Cardiac muscle cell (in vitro differentiated cells and primary cell): Measurements from ENCODE around the gene MRPL14. TPM values are rescaled to one million over a fixed set of nuclear protein-coding genes. Genes with fewer than 3 reads are reported as not detected.

ENCODE experiments used
- DNase-seq, 2 donors: peaks; one replicate each; pipeline versions ENCODE4 v3.0.0 to v3.0.0-alpha.2; 2010 to 2017; ENCODE audit warnings: low read depth in 1 of 2, low spot score in 1 of 2
- H3K27ac ChIP-seq: fragments of 200-600 bp; sonication (generic); 2 replicates; pipeline ENCODE4 v1.5.1; 2016
- H3K27me3 ChIP-seq: fragments of 200-600 bp; sonication (generic); 2 replicates; pipeline ENCODE4 v1.6.0; 2016; ENCODE audit warnings: control low read depth
- H3K36me3 ChIP-seq: fragments of 200-600 bp; sonication (generic); 2 replicates; pipeline ENCODE4 v1.5.1; 2016; ENCODE audit warnings: control low read depth
- H3K4me1 ChIP-seq: fragments of 200-600 bp; sonication (generic); 2 replicates; pipeline ENCODE4 v1.8.1; 2017; ENCODE audit warnings: low read depth, mild to moderate bottlenecking, mixed run types
- H3K4me3 ChIP-seq: fragments of 200-600 bp; sonication (generic); 2 replicates; pipeline ENCODE4 v1.5.1; 2016; ENCODE audit warnings: mild to moderate bottlenecking
- H3K9me3 ChIP-seq: fragments of 200-600 bp; sonication (generic); 2 replicates; pipeline ENCODE4 v1.5.1; 2017; ENCODE audit warnings: low read depth, mild to moderate bottlenecking, control low read depth
- CTCF ChIP-seq: IDR thresholded peaks from 2 replicates; pipeline ENCODE4 v1.5.1; 2012; ENCODE audit warnings: low read depth, mild to moderate bottlenecking, low read length
- polyA plus RNA-seq: library from polyadenylated mRNA; unstranded; fragments of >200 nt; fragmentation: Nextera tagmentation; extraction: Ambion mirVana; gene quantifications from 2 replicates; pipeline ENCODE4 v1.2.1, GENCODE V29; 2016
- total RNA-seq: library from RNA; depleted of rRNA; stranded (reverse); fragments of >200 nt; gene quantifications from 2 replicates; pipeline ENCODE4 v1.2.3, GENCODE V29; 2016

The MRPL14 gene
- total and polyA plus RNA-seq, 2 experiments from 2014 or later = 78.8 to 130 TPM

- Histone ChIP-seq H3K4me1 (no peaks in the 10 kb centered on the region), H3K4me3 (no peak overlapping the region), H3K27me3 (no peaks in the 10 kb centered on the region), H3K36me3 (peaks cover 10% of the 10 kb centered on the region), H3K27ac (no peak overlapping the region), H3K9me3 (no peaks in the 10 kb centered on the region)
- TF ChIP-seq CTCF = no peak
- peak in 1 of 2 donors; percentile 59 for DNase-seq
Measured at GRCh38 chr6:44104481-44105021, 22.7 kb downstream of the MRPL14 start.

- Histone ChIP-seq H3K9me3 (no peaks in the 10 kb centered on the region), H3K27me3 (no peaks in the 10 kb centered on the region), H3K4me3 (no peak overlapping the region), H3K27ac (no peak overlapping the region), H3K4me1 (no peaks in the 10 kb centered on the region), H3K36me3 (peaks cover 6% of the 10 kb centered on the region)
- no peak for DNase-seq
- no peak for TF ChIP-seq CTCF
Measured at GRCh38 chr6:44102527-44102926, 24.7 kb downstream of the MRPL14 start.

- no peak for TF ChIP-seq CTCF
- H3K27me3 ChIP-seq = no peaks in the 10 kb centered on the region
Measured at GRCh38 chr6:44101832-44102231, 25.4 kb downstream of the MRPL14 start.

GRCh38 chr6:44100088-44100550 lies 27.1 kb downstream of the MRPL14 start:
- peak; percentile 68 for TF ChIP-seq CTCF
- Histone ChIP-seq H3K27me3 (no peaks in the 10 kb centered on the region), H3K27ac (peak overlapping the region; percentile 79), H3K36me3 (peaks cover 6% of the 10 kb centered on the region), H3K4me3 (no peak overlapping the region), H3K4me1 (no peaks in the 10 kb centered on the region), H3K9me3 (no peaks in the 10 kb centered on the region)
- DNase-seq = peak; percentile 40 to 66

More at GRCh38 chr6:44101832-44102231, 25.4 kb downstream of the MRPL14 start:
- H3K4me1 ChIP-seq = no peaks in the 10 kb centered on the region
- peaks cover 6% of the 10 kb centered on the region for H3K36me3 ChIP-seq
- DNase-seq = no peak
- no peak overlapping the region for H3K4me3 ChIP-seq
- no peaks in the 10 kb centered on the region for H3K9me3 ChIP-seq
- peak overlapping the region; percentile 79 for H3K27ac ChIP-seq

- Histone ChIP-seq H3K4me3 (no peak overlapping the region), H3K36me3 (no peaks in the 10 kb centered on the region), H3K27me3 (no peaks in the 10 kb centered on the region), H3K9me3 (no peaks in the 10 kb centered on the region), H3K4me1 (no peaks in the 10 kb centered on the region), H3K27ac (peak overlapping the region; percentile 29)
- TF ChIP-seq CTCF = no peak
- no peak for DNase-seq
Measured at GRCh38 chr6:44099192-44099591, 28.1 kb downstream of the MRPL14 start.
